OCI-LY1 (cell line): ENCODE data around the gene TNRC6C.

Source experiments
- H2AFZ ChIP-seq: fragments of 200-600 bp; sonication (generic), shearing (Covaris generic); 2 replicates; pipeline ENCODE4 v1.6.0; 2014; ENCODE audit warnings: antibody characterized with exemption, mild to moderate bottlenecking, low read length
- H3F3A ChIP-seq: fragments of 200-600 bp; sonication (generic), shearing (Covaris generic); 2 replicates; pipeline ENCODE4 v1.6.0; 2014; ENCODE audit warnings: mild to moderate bottlenecking, antibody characterized with exemption, low read length, moderate library complexity; ENCODE audit not compliant: insufficient read depth
- H3K27ac ChIP-seq: fragments of 200-600 bp; sonication (generic); 2 replicates; pipeline ENCODE4 v1.5.1; 2014; ENCODE audit warnings: low read length, mixed run types, mild to moderate bottlenecking, low read depth; ENCODE audit not compliant: poor library complexity, severe bottlenecking
- H3K27me3 ChIP-seq: fragments of 200-600 bp; sonication (generic); 2 replicates; pipeline ENCODE4 v1.6.0; 2014; ENCODE audit warnings: antibody characterized with exemption, mild to moderate bottlenecking, low read length, moderate library complexity; ENCODE audit not compliant: insufficient read depth
- H3K36me3 ChIP-seq: fragments of 200-600 bp; sonication (generic); 2 replicates; pipeline ENCODE4 v1.6.1; 2014; ENCODE audit warnings: mild to moderate bottlenecking, antibody characterized with exemption, low read length, moderate library complexity, mixed read lengths; ENCODE audit not compliant: insufficient read depth
- H3K4me1 ChIP-seq: fragments of 200-600 bp; sonication (generic); 2 replicates; pipeline ENCODE4 v1.5.1; 2014; ENCODE audit warnings: mild to moderate bottlenecking, low read length, moderate library complexity; ENCODE audit not compliant: insufficient read depth, severe bottlenecking
- H3K4me2 ChIP-seq: fragments of 200-600 bp; sonication (generic), shearing (Covaris generic); 2 replicates; pipeline ENCODE4 v1.6.1; 2014; ENCODE audit warnings: low read length
- H3K4me3 ChIP-seq: fragments of 200-600 bp; sonication (generic); 2 replicates; pipeline ENCODE4 v1.5.1; 2014; ENCODE audit warnings: low read length, low read depth, mild to moderate bottlenecking, mixed read lengths; ENCODE audit not compliant: poor library complexity, severe bottlenecking
- H3K79me2 ChIP-seq: fragments of 200-600 bp; shearing (Covaris generic); 2 replicates; pipeline ENCODE4 v1.6.1; 2016; ENCODE audit warnings: mixed run types, low read length, mixed read lengths; ENCODE audit not compliant: insufficient read depth
- H3K9ac ChIP-seq: fragments of 200-600 bp; sonication (generic), shearing (Covaris generic); 2 replicates; pipeline ENCODE4 v1.6.1; 2014; ENCODE audit warnings: mild to moderate bottlenecking, low read length, mixed read lengths
- H3K9me2 ChIP-seq: fragments of 200-600 bp; sonication (generic), shearing (Covaris generic); 2 replicates; pipeline ENCODE4 v1.6.1; 2014; ENCODE audit warnings: low read depth, mild to moderate bottlenecking, low read length, mixed read lengths
- H3K9me3 ChIP-seq: fragments of 200-600 bp; shearing (Covaris generic); 2 replicates; pipeline ENCODE4 v1.6.1; 2014; ENCODE audit warnings: low read length, mixed read lengths
- H4K20me1 ChIP-seq: fragments of 200-600 bp; sonication (generic), shearing (Covaris generic); 2 replicates; pipeline ENCODE4 v1.6.0; 2016; ENCODE audit warnings: mild to moderate bottlenecking, low read length; ENCODE audit not compliant: insufficient read depth
- EZH2 ChIP-seq: fragments of 200-600 bp; sonication (generic), shearing (Covaris generic); IDR thresholded peaks from 2 replicates; pipeline ENCODE4 v1.8.0; 2017; ENCODE audit warnings: borderline replicate concordance, mixed run types, mild to moderate bottlenecking, antibody characterized with exemption, low read length, moderate library complexity, mixed read lengths
- TF ChIP-seq, protein P1 (sequence below): fragments of 200-600 bp; sonication (generic), shearing (Covaris generic); IDR thresholded peaks from 2 replicates; pipeline ENCODE4 v1.5.1; 2017; ENCODE audit warnings: mild to moderate bottlenecking, antibody characterized with exemption, low read length, moderate library complexity, mixed read lengths

TNRC6C gene

DNA sequence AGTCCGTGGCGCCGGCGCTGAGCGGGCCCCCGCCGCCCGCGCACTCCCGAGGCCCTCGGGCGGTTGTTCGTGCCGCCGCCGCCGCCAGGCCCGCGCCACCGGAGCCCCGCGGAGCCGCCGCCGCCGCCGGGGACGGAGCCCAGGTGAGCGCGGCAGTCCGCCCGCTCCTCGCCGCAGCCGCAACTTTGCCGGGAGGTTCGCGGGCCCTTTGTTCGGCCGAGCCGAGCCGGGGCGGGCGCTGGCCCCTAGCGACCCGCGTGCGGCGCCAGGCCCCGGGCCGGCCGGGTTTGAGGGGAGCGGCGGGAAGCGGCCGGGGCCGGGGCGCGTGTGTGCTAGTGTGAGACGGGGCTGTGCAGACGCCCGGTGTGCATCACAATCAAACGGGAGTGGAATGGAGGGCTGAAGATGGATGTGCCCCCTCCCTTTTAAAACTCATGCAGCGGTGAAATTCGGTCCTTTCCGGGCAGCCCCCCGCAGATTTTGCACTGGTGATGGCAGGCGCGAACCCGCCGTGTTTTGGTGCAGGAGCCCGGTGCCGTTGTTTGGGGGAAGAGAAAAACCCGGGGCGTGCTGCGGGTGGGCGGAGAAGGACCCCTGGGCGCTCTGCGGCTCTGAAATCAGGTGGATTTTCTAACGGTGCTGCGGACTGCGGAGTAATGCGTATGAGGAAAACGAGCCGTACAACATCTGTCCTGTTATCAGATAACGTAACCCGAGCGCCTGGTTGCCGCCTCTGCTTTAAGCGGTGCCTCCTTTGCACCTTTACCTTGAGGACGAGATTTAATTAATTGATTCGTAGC lies 823 bp downstream of the TNRC6C start:
- Histone ChIP-seq H3K4me1 (peaks cover 21% of the 10 kb centered on the region), H3F3A (no peaks in the 10 kb centered on the region), H3K9ac (peak overlapping the region; percentile 56; the same call in 1 of the 2 replicates), H3K9me3 (0 out of 2 replicates have a peak, but pooled peaks cover 3% of the 10 kb centered on the region), H3K4me3 (peak overlapping the region; percentile 67), H3K4me2 (peak overlapping the region; percentile 73), H3K9me2 (no peaks in the 10 kb centered on the region), H3K79me2 (no peaks in the 10 kb centered on the region), H3K27me3 (peaks cover 13% of the 10 kb centered on the region; the same call in 1 of the 2 replicates), H4K20me1 (no peaks in the 10 kb centered on the region), H2AFZ (no peak overlapping the region), H3K27ac (no peak overlapping the region), H3K36me3 (peaks cover 18% of the 10 kb centered on the region; the same call in 1 of the 2 replicates)
- TF ChIP-seq EZH2, result no peak

DNA sequence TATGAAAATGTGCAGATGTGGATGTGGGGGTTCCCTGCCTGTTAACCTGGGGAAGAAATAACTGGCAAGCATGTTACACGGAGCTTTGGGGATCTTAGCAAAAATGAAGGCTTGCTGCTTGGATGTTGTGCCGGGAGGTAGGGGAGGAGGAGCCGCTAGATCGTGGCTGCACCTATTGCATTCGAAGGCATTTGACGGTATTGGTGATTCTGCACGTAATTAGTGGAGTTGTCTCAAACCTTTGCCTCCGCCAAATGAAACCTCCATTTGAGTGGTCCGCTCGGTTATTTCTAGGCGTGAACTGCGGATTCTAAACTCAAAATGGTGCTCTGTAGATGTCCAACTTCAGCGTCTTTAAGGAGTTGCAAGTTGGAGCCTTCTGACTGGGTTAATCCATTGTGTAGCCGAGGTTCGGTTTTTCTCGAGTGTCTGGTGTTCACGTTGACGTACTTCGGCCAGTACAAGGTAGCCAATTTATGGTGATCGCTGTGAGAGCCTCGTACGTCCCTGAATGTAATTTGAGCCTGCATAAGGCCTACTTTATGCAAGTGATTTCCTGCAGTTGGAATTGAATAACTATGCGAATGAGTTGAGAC lies 1.5 kb downstream of the TNRC6C start:
- H3K79me2 ChIP-seq, result no peaks in the 10 kb centered on the region
- no peaks in the 10 kb centered on the region for H3F3A ChIP-seq
- peak overlapping the region; percentile 67 for H3K4me3 ChIP-seq
- no peak for TF ChIP-seq EZH2
- TF ChIP-seq, protein P1, sequence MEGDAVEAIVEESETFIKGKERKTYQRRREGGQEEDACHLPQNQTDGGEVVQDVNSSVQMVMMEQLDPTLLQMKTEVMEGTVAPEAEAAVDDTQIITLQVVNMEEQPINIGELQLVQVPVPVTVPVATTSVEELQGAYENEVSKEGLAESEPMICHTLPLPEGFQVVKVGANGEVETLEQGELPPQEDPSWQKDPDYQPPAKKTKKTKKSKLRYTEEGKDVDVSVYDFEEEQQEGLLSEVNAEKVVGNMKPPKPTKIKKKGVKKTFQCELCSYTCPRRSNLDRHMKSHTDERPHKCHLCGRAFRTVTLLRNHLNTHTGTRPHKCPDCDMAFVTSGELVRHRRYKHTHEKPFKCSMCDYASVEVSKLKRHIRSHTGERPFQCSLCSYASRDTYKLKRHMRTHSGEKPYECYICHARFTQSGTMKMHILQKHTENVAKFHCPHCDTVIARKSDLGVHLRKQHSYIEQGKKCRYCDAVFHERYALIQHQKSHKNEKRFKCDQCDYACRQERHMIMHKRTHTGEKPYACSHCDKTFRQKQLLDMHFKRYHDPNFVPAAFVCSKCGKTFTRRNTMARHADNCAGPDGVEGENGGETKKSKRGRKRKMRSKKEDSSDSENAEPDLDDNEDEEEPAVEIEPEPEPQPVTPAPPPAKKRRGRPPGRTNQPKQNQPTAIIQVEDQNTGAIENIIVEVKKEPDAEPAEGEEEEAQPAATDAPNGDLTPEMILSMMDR, result no peak
- 0 out of 2 replicates have a peak, but pooled peaks cover 3% of the 10 kb centered on the region for H3K9me3 ChIP-seq
- H2AFZ ChIP-seq, result no peak overlapping the region
- H3K4me2 ChIP-seq, result peak overlapping the region; percentile 73
- H3K27me3 ChIP-seq, result peaks cover 14% of the 10 kb centered on the region; the same call in 1 of the 2 replicates
- no peaks in the 10 kb centered on the region for H3K9me2 ChIP-seq
- H3K27ac ChIP-seq, result no peak overlapping the region
- no peak overlapping the region for H3K9ac ChIP-seq
- no peaks in the 10 kb centered on the region for H4K20me1 ChIP-seq
- H3K4me1 ChIP-seq, result peaks cover 21% of the 10 kb centered on the region
- peaks cover 18% of the 10 kb centered on the region; the same call in 1 of the 2 replicates for H3K36me3 ChIP-seq

DNA sequence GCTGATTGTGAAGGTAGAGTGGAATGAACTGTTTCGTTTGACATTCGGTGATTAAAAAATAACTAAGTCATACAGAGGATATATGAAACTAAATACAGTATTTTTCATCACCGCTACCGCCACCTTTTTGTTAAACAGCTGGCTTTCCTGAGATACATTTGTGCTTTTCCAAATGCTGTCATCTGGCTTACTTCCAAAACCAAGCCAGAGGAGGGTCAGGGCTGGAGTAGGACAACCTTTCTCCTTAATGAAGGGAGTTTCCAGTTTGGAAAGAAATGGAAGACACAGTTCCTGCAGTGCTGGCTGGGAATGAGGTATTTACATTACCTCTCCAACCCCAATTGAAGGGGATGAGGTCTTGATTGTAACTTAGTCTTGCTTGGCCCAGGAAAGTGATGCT lies 3.2 kb downstream of the TNRC6C start:
- peaks cover 18% of the 10 kb centered on the region; the same call in 1 of the 2 replicates for H3K36me3 ChIP-seq
- no peaks in the 10 kb centered on the region for H3K9me2 ChIP-seq
- TF ChIP-seq, protein P1, result no peak
- TF ChIP-seq EZH2, result no peak
- no peaks in the 10 kb centered on the region for H3F3A ChIP-seq
- H4K20me1 ChIP-seq, result 0 out of 2 replicates have a peak, but pooled peaks cover 3% of the 10 kb centered on the region
- H3K4me1 ChIP-seq, result peaks cover 21% of the 10 kb centered on the region
- H3K9me3 ChIP-seq, result 0 out of 2 replicates have a peak, but pooled peaks cover 3% of the 10 kb centered on the region
- no peak overlapping the region for H3K4me2 ChIP-seq
- H3K4me3 ChIP-seq, result no peak overlapping the region
- no peaks in the 10 kb centered on the region for H3K79me2 ChIP-seq
- H3K9ac ChIP-seq, result no peak overlapping the region
- H3K27ac ChIP-seq, result no peak overlapping the region
- H3K27me3 ChIP-seq, result peaks cover 17% of the 10 kb centered on the region; the same call in 1 of the 2 replicates
- no peak overlapping the region for H2AFZ ChIP-seq
